Measurements from ENCODE around the gene MLH1. TPM values are rescaled to one million over a fixed set of nuclear protein-coding genes. Genes with fewer than 3 reads are reported as not detected.
A peak's percentile ranks its signal among the peaks of the same experiment; 100 is the strongest.

MLH1 gene
- total and polyA plus RNA-seq, 5 experiments from 2014 or later: 17.1 to 36.1 (median 24.4) TPM

GRCh38 chr3:37025561-37026335 lies 32.4 kb downstream of the MLH1 start:
- no peak for DNase-seq
- H3K27ac Mint-ChIP-seq: peak overlapping the region in 2 of 10 donors; percentile 27 to 75
- no peak for ATAC-seq
- no peaks in the 10 kb centered on the region for H3K27me3 Mint-ChIP-seq
- no peaks in the 10 kb centered on the region for H3K9me3 Mint-ChIP-seq
- POLR2A ChIA-PET: interaction anchor here (1.4 kb wide), 1 partner anchor 33 kb away, joined by 3 read pairs; the partner anchor contains the start of gene EPM2AIP1
- no peak overlapping the region for H3K4me3 Mint-ChIP-seq
- peaks cover 14 to 92% (median 44%) of the 10 kb centered on the region in 3 donors for H3K36me3 Mint-ChIP-seq
- peaks cover 5 to 9% (median 6%) of the 10 kb centered on the region in 4 donors for H3K4me1 Mint-ChIP-seq

- ATAC-seq (no peak), DNase-seq (no peak)
- Mint-ChIP-seq H3K4me3 (no peak overlapping the region), H3K36me3 (peaks cover 14 to 93% (median 42%) of the 10 kb centered on the region in 3 donors), H3K4me1 (peaks cover under 1 to 7% (median 5%) of the 10 kb centered on the region in 4 donors), H3K27ac (no peak overlapping the region), H3K27me3 (no peaks in the 10 kb centered on the region), H3K9me3 (no peaks in the 10 kb centered on the region)
- POLR2A ChIA-PET: no interaction called here
Observed at GRCh38 chr3:37026851-37027250, 33.5 kb downstream of the MLH1 start.

- no peak overlapping the region for H3K4me3 Mint-ChIP-seq
- H3K27ac Mint-ChIP-seq: peak overlapping the region in 2 of 10 donors; percentile 37 to 41
- H3K4me1 Mint-ChIP-seq: peaks cover 0 to 6% (median 1%) of the 10 kb centered on the region in 4 donors
- H3K27me3 Mint-ChIP-seq: no peaks in the 10 kb centered on the region
- ATAC-seq (no peak), DNase-seq (no peak)
- peaks cover 14 to 92% (median 49%) of the 10 kb centered on the region in 3 donors for H3K36me3 Mint-ChIP-seq
- no peaks in the 10 kb centered on the region for H3K9me3 Mint-ChIP-seq
- POLR2A ChIA-PET: no interaction called here
Observed at GRCh38 chr3:37028329-37028728, 35.0 kb downstream of the MLH1 start.

- Mint-ChIP-seq H3K9me3 (peaks cover 0 to 2% (median 0%) of the 10 kb centered on the region in 9 donors), H3K27me3 (no peaks in the 10 kb centered on the region), H3K36me3 (peaks cover 17 to 92% (median 53%) of the 10 kb centered on the region in 3 donors), H3K4me3 (no peak overlapping the region), H3K4me1 (peaks cover 0 to 6% (median 1%) of the 10 kb centered on the region in 4 donors), H3K27ac (peak overlapping the region in 2 of 10 donors; percentile 12 to 28)
- DNase-seq: no peak
- POLR2A ChIA-PET: no interaction called here
- no peak for ATAC-seq
Observed at GRCh38 chr3:37029111-37029510, 35.8 kb downstream of the MLH1 start.

- Mint-ChIP-seq H3K4me3 (no peak overlapping the region), H3K4me1 (peaks cover 0 to 3% (median 1%) of the 10 kb centered on the region in 4 donors), H3K27me3 (no peaks in the 10 kb centered on the region), H3K9me3 (peaks cover 0 to 3% (median 0%) of the 10 kb centered on the region in 9 donors), H3K36me3 (peaks cover 20 to 92% (median 57%) of the 10 kb centered on the region in 3 donors), H3K27ac (no peak overlapping the region)
- no peak for DNase-seq
- ATAC-seq: no peak
- POLR2A ChIA-PET: no interaction called here
Observed at GRCh38 chr3:37029516-37030163, 36.3 kb downstream of the MLH1 start.

GRCh38 chr3:37030588-37030987 lies 37.3 kb downstream of the MLH1 start:
- Mint-ChIP-seq H3K9me3 (peaks cover 0 to 5% (median 2%) of the 10 kb centered on the region in 9 donors), H3K27ac (peak overlapping the region in 2 of 10 donors; percentile 43 to 59), H3K27me3 (no peaks in the 10 kb centered on the region), H3K4me1 (peaks cover 0 to 3% (median 0%) of the 10 kb centered on the region in 4 donors), H3K36me3 (peaks cover 29 to 94% (median 65%) of the 10 kb centered on the region in 3 donors), H3K4me3 (no peak overlapping the region)
- POLR2A ChIA-PET: no interaction called here
- ATAC-seq (no peak), DNase-seq (no peak)

- Mint-ChIP-seq H3K36me3 (peaks cover 30 to 94% (median 65%) of the 10 kb centered on the region in 3 donors), H3K9me3 (peaks cover 0 to 10% (median 2%) of the 10 kb centered on the region in 9 donors), H3K27ac (peak overlapping the region in 3 of 10 donors; percentile 12 to 29 (median 16)), H3K27me3 (no peaks in the 10 kb centered on the region), H3K4me1 (peaks cover 0 to 3% (median 0%) of the 10 kb centered on the region in 4 donors), H3K4me3 (no peak overlapping the region)
- POLR2A ChIA-PET: no interaction called here
- DNase-seq: no peak
- no peak for ATAC-seq
Observed at GRCh38 chr3:37031096-37031682, 37.9 kb downstream of the MLH1 start.

- H3K27ac Mint-ChIP-seq: peak overlapping the region in 1 of 10 donors; percentile 20
Observed at GRCh38 chr3:37032961-37033360, 39.6 kb downstream of the MLH1 start.

GRCh38 chr3:37037352-37037751 lies 44.0 kb downstream of the MLH1 start:
- DNase-seq (no peak), ATAC-seq (no peak)
- POLR2A ChIA-PET: no interaction called here
- Mint-ChIP-seq H3K4me1 (peaks cover 0 to 3% (median 0%) of the 10 kb centered on the region in 4 donors), H3K9me3 (peaks cover 0 to 14% (median 6%) of the 10 kb centered on the region in 9 donors), H3K27me3 (no peaks in the 10 kb centered on the region), H3K27ac (peak overlapping the region in 1 of 10 donors; percentile 1), H3K36me3 (peaks cover 28 to 89% (median 58%) of the 10 kb centered on the region in 3 donors), H3K4me3 (no peak overlapping the region)

More at GRCh38 chr3:37032961-37033360, 39.6 kb downstream of the MLH1 start:
- Mint-ChIP-seq H3K4me3 (no peak overlapping the region), H3K27me3 (no peaks in the 10 kb centered on the region), H3K36me3 (peaks cover 34 to 91% (median 72%) of the 10 kb centered on the region in 3 donors), H3K9me3 (peaks cover 0 to 14% (median 6%) of the 10 kb centered on the region in 9 donors), H3K4me1 (peaks cover 0 to 3% (median 0%) of the 10 kb centered on the region in 4 donors)
- DNase-seq: no peak
- POLR2A ChIA-PET: no interaction called here
- no peak for ATAC-seq

GRCh38 chr3:37039161-37039846 lies 46.0 kb downstream of the MLH1 start:
- POLR2A ChIA-PET: no interaction called here
- Mint-ChIP-seq H3K27me3 (no peaks in the 10 kb centered on the region), H3K9me3 (peaks cover 0 to 14% (median 5%) of the 10 kb centered on the region in 9 donors), H3K4me3 (no peak overlapping the region), H3K27ac (peak overlapping the region in 6 of 10 donors; percentile 34 to 70 (median 49)), H3K4me1 (no peaks in the 10 kb centered on the region), H3K36me3 (peaks cover 20 to 85% (median 46%) of the 10 kb centered on the region in 3 donors)
- DNase-seq (no peak), ATAC-seq (no peak)

GRCh38 chr3:37040231-37040630 lies 46.9 kb downstream of the MLH1 start:
- ATAC-seq (no peak), DNase-seq (no peak)
- no peaks in the 10 kb centered on the region for H3K27me3 Mint-ChIP-seq
- peaks cover 13 to 85% (median 42%) of the 10 kb centered on the region in 3 donors for H3K36me3 Mint-ChIP-seq
- H3K4me1 Mint-ChIP-seq: no peaks in the 10 kb centered on the region
- H3K27ac Mint-ChIP-seq: peak overlapping the region in 3 of 10 donors; percentile 51 to 70 (median 60)
- POLR2A ChIA-PET: no interaction called here
- no peak overlapping the region for H3K4me3 Mint-ChIP-seq
- peaks cover 0 to 14% (median 4%) of the 10 kb centered on the region in 9 donors for H3K9me3 Mint-ChIP-seq

GRCh38 chr3:37041546-37042195 lies 48.4 kb downstream of the MLH1 start:
- no peak overlapping the region for H3K4me3 Mint-ChIP-seq
- peak overlapping the region in 2 of 10 donors; percentile 18 to 53 for H3K27ac Mint-ChIP-seq
- POLR2A ChIA-PET: interaction anchor here (0.6 kb wide), 1 partner anchor 148 kb away, joined by 7 read pairs; no protein-coding TSS in a partner anchor

More at GRCh38 chr3:37041546-37042195, 48.4 kb downstream of the MLH1 start:
- ATAC-seq (no peak), DNase-seq (no peak)
- H3K27me3 Mint-ChIP-seq: no peaks in the 10 kb centered on the region
- H3K4me1 Mint-ChIP-seq: no peaks in the 10 kb centered on the region
- peaks cover 0 to 3% (median 0%) of the 10 kb centered on the region in 9 donors for H3K9me3 Mint-ChIP-seq
- H3K36me3 Mint-ChIP-seq: peaks cover 4 to 82% (median 29%) of the 10 kb centered on the region in 3 donors

Measured in naive thymus-derived CD8-positive, alpha-beta T cell (primary cell).